ENCODE results near the gene SELENOK.

SELENOK gene

DNA sequence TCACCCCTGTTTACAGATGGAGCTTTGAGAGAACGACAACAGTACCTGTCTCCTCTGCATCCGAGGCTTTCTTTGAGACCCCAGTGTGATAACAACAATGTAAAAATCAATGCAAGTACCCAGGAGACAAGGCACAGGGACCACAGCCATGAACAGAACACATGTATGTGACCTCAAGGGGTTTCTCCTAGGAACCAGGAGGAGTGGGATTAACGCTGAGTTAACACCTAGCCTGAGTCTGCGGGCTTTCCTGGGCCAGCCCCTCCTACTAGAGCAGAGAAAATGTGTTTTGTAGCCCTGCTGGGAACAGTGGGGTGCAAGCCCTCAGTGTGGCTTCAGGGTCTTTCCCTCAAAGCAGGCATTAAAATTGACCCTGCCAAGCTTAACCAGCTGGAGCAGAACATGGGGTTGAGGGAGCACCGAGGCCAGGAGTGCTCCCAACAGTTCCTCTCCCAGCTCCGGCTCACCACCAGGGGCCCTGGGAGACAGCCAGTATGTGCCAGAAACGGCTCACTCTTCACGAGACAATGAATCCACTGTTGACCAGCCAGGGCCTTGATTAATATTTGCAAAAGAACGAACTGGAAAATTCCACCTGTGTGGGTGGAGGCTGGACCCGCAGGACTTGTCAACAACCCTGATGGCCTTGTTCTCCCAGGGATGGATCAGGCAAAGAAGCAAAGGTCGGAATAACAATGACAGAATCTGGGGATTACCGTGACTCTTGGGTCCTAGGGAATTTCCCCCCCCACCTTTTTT, 49.0 kb downstream of the SELENOK start:
- DNase-seq (ENCODE audit: low spot score): peak; percentile 59

DNA sequence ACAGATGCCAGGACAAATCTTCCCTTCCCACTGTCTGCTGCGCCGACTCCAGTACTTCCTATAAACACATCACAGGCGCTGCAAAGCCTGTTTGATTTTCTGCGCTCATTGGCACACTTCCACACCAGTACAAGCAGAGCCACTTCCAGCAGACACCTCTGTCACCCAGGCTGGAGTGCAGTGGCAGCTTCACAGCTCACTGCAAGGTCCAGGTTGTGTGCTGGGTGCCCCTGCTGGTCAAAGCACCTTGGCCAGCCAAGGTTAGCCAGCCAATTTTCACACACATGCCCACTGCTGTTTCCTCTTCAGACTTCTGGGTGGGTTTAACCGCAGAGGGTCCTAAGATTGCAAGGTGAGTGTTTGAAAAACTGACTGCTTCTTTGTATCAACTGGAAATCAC, 50.4 kb downstream of the SELENOK start:
- DNase-seq (ENCODE audit: low spot score): no peak

- DNase-seq (ENCODE audit: low spot score): no peak
Measured at GRCh38 chr3:53837331-53837730, 54.3 kb downstream of the SELENOK start.

DNA sequence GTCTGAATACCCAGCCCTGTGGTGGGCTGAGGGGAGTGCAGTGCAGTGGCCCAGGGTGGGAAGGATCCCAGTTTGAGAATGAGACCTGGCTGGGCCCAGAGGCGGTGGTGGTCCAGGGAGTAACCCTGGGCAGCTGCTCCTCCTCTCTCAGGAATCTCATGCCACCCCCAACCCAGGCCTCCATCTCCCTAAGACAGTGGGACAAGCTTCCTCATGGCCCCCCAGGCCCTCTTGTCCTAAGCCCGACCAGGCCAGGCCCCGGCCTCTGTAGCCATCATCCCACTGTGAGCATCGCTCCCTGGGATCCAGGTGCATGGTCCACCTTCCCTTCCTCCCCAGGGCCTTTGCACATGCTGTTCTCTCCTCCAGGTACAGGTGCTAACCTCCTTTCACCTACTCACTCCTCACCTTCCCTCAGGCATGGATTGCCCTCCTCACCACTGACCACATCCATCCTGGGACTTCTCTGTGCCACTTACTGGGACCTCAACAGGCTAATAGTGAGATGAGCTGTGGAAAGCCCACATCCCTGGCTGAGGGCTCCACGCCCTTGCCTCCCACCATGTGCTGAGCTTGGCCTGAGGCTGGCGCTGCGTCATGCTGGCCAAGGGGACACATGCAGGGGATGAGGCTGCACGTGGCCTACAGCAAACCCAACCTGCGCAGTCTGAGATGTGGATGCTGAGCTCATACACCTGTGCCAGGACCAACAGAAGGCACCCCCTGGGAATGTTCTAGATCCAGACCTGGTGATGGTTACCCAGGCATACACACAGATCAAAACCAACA, 55.4 kb downstream of the SELENOK start:
- no peak for DNase-seq (ENCODE audit: low spot score)

DNA sequence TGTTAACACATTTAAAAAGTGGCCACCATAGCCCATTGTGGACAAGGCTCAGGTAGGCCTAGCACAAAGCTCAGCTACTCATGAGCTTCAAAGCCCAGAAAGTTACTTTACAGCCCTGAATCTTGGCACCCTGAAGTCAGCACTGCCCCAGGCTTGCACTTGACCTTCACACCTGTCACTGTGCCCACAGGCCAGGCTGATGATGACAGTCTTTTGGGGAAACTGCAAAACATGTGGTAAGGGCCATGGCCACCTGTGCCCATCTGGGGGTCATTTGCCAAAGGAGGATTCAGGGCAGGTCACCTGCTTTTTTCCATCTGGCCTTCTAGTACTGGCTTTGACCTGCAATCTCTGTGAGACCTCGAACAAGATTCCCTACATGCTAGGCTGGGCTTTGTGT, 56.4 kb downstream of the SELENOK start:
- DNase-seq (ENCODE audit: low spot score): no peak

GRCh38 chr3:53834429-53835095, 57.1 kb downstream of the SELENOK start:
- DNase-seq (ENCODE audit: low spot score): no peak

Measured in HuH-7.5 (cell line).